Measurements from ENCODE around the gene KLRF1.

DNA sequence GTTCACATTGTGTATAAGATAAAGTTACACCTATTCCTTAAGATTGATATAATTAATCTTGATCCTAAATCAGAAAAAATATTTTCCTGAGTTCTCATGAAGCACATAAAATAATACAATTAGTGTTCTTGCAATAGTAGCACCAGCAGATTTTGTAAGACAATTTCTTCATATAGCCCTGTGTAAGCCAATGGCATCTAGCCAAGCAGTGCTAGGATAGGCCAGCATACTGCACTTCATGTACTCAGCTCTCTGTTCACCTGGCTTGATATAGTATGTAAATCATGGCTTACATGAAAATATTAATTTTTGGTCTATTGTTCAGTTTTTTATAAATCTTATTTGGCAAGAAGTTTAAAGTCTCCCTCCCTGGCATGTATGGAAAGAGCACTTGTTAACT is 55.9 kb downstream of the KLRF1 start:
- TF ChIP-seq, protein P1, sequence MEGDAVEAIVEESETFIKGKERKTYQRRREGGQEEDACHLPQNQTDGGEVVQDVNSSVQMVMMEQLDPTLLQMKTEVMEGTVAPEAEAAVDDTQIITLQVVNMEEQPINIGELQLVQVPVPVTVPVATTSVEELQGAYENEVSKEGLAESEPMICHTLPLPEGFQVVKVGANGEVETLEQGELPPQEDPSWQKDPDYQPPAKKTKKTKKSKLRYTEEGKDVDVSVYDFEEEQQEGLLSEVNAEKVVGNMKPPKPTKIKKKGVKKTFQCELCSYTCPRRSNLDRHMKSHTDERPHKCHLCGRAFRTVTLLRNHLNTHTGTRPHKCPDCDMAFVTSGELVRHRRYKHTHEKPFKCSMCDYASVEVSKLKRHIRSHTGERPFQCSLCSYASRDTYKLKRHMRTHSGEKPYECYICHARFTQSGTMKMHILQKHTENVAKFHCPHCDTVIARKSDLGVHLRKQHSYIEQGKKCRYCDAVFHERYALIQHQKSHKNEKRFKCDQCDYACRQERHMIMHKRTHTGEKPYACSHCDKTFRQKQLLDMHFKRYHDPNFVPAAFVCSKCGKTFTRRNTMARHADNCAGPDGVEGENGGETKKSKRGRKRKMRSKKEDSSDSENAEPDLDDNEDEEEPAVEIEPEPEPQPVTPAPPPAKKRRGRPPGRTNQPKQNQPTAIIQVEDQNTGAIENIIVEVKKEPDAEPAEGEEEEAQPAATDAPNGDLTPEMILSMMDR (IDR thresholded peaks at IDR 0.05), result no peak
- no peak for TF ChIP-seq POLR2A (IDR thresholded peaks at IDR 0.05)
